Transverse colon (tissue), 4 donors: Measurements from ENCODE around the gene CPS1.

Source experiments
- POLR2A ChIP-seq: fragments of 450-650 bp; IDR thresholded peaks from one replicate; pipeline ENCODE4 v1.6.1; 2016; ENCODE audit warnings: antibody characterized with exemption, mild to moderate bottlenecking, moderate library complexity
- POLR2AphosphoS5 ChIP-seq, 3 donors: sonication (generic); formaldehyde crosslinking; IDR thresholded peaks; one replicate each; pipeline ENCODE4 v1.6.1; 2016; ENCODE audit warnings: antibody characterized with exemption in 3 of 3
- TF ChIP-seq, protein P1 (sequence below), 5 experiments: fragments of 200-600 bp in 3 of 5; fragments of 450-650 bp in 2 of 5; sonication (generic) in 3 of 5; IDR thresholded peaks; 1 replicate in 2 of 5; 2 replicates in 3 of 5; pipeline ENCODE4 v1.5.1; 2016 to 2017; ENCODE audit warnings: antibody characterized with exemption in 5 of 5, inconsistent platforms in 3 of 5, mild to moderate bottlenecking in 2 of 5, moderate library complexity in 1 of 5

DNA sequence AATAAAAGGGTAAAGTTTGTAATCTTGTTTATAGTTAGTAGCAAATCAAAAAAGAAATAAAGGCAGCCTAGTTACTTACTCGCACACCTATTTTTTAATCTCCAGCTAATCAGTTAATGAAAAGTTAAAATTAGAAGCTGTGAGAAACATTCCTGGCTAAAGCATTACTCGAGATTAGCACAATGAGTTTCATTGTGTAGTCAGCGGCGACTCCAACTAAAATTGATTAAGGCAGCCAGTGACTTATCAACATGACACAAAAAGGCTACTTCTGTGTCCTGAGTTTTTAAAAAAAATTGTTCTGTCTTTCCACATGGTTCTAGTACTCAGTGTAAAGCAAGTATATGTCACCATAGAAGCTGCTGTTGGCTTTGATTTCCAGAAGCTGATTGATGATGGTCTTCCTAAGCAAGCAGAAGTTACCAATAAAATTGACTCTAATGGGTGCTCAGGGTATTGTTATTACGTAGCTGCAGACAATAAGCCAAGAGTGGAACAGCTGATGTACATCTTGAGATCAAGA, 159.2 kb downstream of the CPS1 start:
- TF ChIP-seq, protein P1, sequence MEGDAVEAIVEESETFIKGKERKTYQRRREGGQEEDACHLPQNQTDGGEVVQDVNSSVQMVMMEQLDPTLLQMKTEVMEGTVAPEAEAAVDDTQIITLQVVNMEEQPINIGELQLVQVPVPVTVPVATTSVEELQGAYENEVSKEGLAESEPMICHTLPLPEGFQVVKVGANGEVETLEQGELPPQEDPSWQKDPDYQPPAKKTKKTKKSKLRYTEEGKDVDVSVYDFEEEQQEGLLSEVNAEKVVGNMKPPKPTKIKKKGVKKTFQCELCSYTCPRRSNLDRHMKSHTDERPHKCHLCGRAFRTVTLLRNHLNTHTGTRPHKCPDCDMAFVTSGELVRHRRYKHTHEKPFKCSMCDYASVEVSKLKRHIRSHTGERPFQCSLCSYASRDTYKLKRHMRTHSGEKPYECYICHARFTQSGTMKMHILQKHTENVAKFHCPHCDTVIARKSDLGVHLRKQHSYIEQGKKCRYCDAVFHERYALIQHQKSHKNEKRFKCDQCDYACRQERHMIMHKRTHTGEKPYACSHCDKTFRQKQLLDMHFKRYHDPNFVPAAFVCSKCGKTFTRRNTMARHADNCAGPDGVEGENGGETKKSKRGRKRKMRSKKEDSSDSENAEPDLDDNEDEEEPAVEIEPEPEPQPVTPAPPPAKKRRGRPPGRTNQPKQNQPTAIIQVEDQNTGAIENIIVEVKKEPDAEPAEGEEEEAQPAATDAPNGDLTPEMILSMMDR (IDR thresholded peaks at IDR 0.05), result no peak
- no peak for TF ChIP-seq POLR2A
- TF ChIP-seq POLR2AphosphoS5 (IDR thresholded peaks at IDR 0.05), result no peak
